ENCODE results near the gene NPDC1.

- no peak for TF ChIP-seq CTCF (IDR thresholded peaks at IDR 0.05)
- no peak for TF ChIP-seq POLR2A (IDR thresholded peaks at IDR 0.05)
These were observed 50.1 kb downstream of the NPDC1 start for GRCh38 chr9:136995772-136996311.
